8988T (cell line): ENCODE results near the gene GALNTL6.
"Not testable (repeated sequence)": the region's sequence is repeated elsewhere in the genome, so short reads cannot be mapped to it uniquely, and the experiment has no call there.

ENCODE experiments used
- DNase-seq: peaks from one replicate; pipeline ENCODE4 v3.0.0; 2011

The GALNTL6 gene

DNA sequence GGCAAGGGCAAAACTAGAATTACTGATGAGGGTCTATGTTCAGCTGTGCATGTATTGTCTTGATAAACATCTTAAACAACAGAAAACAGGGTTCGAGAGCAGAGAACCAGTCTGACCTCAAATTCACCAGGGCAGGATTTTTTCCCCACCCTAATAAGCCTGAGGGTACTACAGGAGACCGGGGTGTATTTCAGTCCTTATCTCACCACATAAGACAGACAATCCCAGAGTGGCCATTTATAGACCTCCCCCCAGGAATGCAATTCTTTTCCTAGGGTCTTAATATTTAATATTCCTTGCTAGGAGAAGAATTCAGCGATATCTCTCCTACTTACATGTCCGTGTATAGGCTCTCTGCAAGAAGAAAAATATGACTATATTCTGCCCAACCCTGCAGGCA is 1157.0 kb downstream of the GALNTL6 start:
- not testable (repeated sequence) for DNase-seq

DNA sequence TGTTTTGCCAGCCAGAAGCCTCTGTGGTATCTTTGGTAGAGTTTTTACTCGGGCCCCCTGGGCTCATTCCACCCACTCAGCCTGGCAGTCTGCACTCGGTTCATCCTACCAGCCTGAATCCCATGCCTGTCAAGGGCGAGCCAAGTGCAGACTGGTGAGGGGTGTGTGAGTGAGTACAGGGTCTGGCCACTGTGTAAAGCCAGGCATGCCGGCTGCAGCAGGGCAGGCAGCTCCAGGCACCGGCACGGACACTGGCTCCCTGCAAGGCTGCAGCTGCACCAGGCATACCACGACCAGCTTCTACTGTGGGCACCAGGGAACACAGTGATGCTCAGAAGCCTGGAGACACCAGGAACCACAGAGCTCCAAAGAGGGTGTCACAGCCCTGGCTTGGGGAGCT is 1161.4 kb downstream of the GALNTL6 start:
- no peak for DNase-seq

- DNase-seq, result no peak
Observed at GRCh38 chr4:172975651-172976229, 1162.5 kb downstream of the GALNTL6 start.

DNA sequence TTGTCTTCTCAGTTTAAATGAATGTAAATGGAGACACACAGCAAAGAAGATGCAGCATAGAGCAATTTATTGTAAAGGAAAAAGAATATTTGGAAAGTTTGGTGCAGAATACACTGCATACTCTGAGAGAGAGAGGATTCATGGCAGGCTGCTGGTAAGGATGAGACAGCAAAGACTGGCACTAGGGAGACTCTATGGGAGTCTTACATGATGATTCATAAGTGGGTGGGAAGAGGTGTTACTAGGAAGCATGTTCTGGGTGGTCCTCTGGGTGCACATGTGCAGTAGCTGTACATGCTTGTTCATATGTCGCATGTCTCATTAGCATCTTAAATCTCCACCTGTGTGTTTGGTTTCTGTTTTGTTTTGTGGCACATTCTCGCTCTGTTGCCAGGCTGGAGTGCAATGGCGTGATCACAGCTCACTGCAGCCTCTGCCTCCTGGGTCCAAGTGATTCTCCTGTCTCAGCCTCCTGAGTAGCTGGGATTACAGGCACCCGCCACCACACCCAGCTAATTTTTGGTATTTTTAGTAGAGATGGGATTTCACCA is 1164.4 kb downstream of the GALNTL6 start:
- not testable (repeated sequence) for DNase-seq

DNA sequence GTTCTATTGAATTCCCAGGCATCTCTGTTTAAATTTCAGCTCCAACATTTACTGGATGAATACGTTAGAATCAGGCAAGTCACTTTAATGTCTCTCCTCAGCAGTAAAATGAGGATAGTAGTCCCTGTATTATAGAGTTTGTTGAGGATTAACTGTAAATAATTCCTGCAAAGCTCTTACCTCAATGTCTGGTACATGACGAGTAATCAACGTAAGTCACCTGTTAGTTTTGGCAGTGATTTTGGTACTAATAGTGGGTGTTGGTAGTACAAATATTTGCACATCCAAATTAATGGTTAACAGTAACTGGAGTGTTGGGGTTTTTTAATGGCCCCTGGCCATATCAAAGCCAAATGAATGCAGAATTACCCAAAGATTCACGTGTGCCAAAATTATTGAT is 1165.6 kb downstream of the GALNTL6 start:
- no peak for DNase-seq

DNA sequence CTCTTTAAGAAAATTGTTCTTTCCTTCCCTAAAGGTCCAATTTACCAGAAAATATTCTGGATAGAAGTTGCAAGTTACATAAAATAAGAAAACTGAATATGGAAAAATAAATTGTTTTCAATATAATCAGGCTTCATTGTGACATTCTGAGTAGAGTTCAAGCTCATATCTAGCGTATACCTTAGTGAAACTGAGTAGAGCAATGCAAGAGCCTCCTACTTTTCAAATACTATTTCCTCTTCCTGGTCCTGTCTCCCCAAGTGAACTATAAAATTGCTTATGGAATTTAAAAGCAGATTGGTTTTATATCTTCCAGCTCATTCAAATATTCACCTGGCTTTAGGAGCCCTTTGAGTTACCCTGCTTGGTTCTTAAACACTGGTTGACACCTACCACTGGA is 1166.1 kb downstream of the GALNTL6 start:
- no peak for DNase-seq

DNA sequence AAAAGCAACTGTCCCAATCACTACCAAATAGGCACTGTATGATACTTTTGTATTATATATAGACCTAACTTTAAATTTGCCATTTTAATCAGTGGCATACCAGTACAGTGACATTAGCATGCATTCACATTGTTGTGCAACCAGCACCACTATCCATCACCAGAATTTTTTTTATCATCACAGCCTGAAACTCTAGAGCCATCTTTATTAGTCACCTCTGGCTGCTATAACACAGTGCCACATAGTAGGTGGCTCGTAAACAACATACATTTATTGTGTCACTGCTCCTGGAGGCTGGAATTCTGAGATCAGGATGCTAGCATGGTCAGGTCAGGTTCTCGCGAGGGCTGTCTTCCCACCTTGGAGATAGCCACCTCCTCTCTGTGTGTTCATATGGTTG is 1167.0 kb downstream of the GALNTL6 start:
- no peak for DNase-seq

- no peak for DNase-seq
Observed at GRCh38 chr4:172982151-172982590, 1169.0 kb downstream of the GALNTL6 start.

GRCh38 chr4:172983014-172983413 is 1169.8 kb downstream of the GALNTL6 start:
- no peak for DNase-seq

DNA sequence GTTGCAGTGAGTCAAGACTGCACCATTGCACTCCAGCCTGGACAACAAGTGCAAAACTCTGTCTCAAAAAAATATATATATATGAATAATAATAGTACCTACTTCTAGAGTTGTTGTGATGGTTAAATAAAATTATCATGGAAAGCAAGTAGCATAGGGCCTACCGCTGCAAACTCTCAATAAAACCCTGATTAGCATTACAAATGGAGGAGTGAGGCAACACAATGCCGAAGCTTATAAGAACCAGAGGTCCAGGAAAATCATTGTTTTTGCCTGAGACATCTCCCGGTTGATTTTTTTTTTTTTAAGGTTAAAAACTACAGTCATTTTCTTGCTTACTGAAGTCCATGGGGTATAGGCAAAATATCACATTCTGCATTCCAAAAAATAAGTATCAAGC is 1170.4 kb downstream of the GALNTL6 start:
- no peak for DNase-seq

- no peak for DNase-seq
Observed at GRCh38 chr4:172985552-172985951, 1172.3 kb downstream of the GALNTL6 start.

- no peak for DNase-seq
Observed at GRCh38 chr4:172986114-172986513, 1172.9 kb downstream of the GALNTL6 start.

- DNase-seq, result no peak
Observed at GRCh38 chr4:172989984-172990820, 1177.0 kb downstream of the GALNTL6 start.

GRCh38 chr4:172992648-172993378 is 1179.6 kb downstream of the GALNTL6 start:
- no peak for DNase-seq

DNA sequence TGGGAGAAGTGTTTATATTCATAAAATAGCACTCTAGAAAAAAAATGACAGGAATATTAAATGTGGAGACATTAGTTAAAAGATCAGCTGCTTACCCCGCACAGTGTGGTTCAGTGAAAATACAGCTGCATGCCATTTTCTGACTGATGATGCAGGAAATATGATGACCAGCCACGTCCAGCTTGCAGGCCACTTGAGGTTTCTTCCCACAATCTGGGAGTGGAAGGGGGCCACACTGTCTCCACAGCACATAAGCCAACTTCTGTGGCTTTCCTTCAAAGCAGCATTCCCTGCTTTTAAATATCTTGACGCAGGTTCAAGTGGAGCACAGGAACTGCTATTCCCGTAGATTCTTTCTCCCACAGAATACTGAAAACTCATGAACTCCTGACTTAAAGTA is 1182.0 kb downstream of the GALNTL6 start:
- DNase-seq, result no peak

GRCh38 chr4:172995704-172996103 is 1182.5 kb downstream of the GALNTL6 start:
- DNase-seq, result no peak

- no peak for DNase-seq
Observed at GRCh38 chr4:172996571-172997216, 1183.5 kb downstream of the GALNTL6 start.

GRCh38 chr4:172997217-172997609 is 1184.0 kb downstream of the GALNTL6 start:
- DNase-seq, result no peak

DNA sequence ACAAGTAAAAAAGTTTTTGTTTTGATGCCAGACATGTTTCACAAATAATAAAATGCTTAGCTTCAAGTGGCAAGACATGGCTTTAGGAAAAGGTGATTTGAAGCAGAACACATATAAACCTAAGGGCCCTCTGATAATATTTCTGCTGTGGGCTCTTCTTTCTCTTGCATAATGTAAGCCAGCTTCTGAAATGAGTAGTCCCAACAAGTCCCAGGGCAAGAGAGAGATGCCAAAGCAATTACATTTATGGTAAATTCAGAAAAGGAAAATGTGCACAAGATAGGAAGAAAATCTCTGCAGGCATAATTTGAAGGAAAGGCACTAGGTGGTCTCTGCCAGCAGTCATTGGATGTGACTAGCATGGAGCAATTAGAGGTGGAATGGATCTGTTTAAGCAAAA is 1184.7 kb downstream of the GALNTL6 start:
- no peak for DNase-seq

DNA sequence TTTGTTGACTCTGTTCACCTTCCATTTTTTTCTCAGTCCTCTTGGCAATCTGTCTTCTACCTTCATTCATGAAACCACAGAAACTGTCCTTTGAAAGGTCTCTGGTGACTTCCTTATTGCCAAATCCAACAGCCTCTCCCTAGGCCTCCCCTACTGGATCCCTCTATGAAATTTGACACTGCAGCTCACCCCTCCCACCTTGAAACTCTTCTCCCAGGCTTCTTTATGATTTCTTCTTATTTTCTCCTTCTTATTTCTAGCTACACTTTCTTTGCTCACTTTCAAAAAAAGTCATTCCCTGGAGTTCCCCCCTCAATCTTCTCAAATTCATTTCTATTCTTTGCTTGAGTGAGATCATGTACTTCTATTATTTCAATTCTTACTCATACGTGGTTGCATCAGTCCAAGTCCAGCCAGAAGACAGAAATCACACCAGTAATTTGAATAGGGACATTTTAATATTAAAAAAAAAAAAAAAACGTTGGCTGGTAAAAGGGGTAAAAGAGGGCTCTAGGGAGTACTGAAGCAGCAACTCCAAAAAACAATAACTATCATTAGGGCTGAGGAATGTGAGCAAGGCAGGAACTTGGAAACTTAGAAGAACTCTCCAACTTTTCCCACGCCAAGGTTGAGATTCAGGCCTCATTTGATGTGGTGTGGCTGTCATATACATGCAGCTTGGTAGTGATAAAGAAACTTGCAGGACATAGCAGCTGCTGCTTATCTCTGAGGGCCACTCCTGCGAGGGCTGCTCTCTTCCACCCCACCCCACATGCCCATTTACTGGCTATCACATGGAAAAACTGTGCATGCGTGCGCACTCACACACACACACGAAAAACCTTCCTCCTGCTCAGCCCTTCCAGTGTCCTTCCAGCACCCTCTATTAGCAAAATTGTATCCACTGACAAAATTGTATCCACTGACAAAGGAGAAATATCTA is 1185.6 kb downstream of the GALNTL6 start:
- no peak for DNase-seq

- DNase-seq, result no peak
Observed at GRCh38 chr4:173001571-173001970, 1188.4 kb downstream of the GALNTL6 start.
